Measurements from ENCODE around the gene LRGUK.

Gene LRGUK

GRCh38 chr7:134088199-134088598 lies 38.9 kb upstream of the LRGUK start:
- Histone ChIP-seq H3K4me1 (ENCODE audit: control insufficient read depth, insufficient read depth, low read length, poor library complexity, severe bottlenecking) (no peaks in the 10 kb centered on the region), H3K4me3 (ENCODE audit: insufficient read depth, low read depth, low read length, poor library complexity, severe bottlenecking) (no peak overlapping the region), H3K27ac (ENCODE audit: insufficient read depth, low read length, poor library complexity, severe bottlenecking) (no peak overlapping the region), H3K27me3 (replicated peaks; ENCODE audit: control insufficient read depth, insufficient read depth, low read length, poor library complexity, severe bottlenecking) (no peaks in the 10 kb centered on the region), H3K36me3 (ENCODE audit: control insufficient read depth, insufficient read depth, low read length) (no peaks in the 10 kb centered on the region), H3K9me3 (ENCODE audit: control insufficient read depth, low read length) (no peaks in the 10 kb centered on the region)
- DNase-seq = no peak

- no peaks in the 10 kb centered on the region for H3K9me3 ChIP-seq (ENCODE audit: control insufficient read depth, low read length)
- no peak overlapping the region for H3K27ac ChIP-seq (ENCODE audit: insufficient read depth, low read length, poor library complexity, severe bottlenecking)
- no peaks in the 10 kb centered on the region for H3K36me3 ChIP-seq (ENCODE audit: control insufficient read depth, insufficient read depth, low read length)
- no peak overlapping the region for H3K4me3 ChIP-seq (ENCODE audit: insufficient read depth, low read depth, low read length, poor library complexity, severe bottlenecking)
- no peaks in the 10 kb centered on the region for H3K27me3 ChIP-seq (replicated peaks; ENCODE audit: control insufficient read depth, insufficient read depth, low read length, poor library complexity, severe bottlenecking)
- DNase-seq = no peak
- H3K4me1 ChIP-seq (ENCODE audit: control insufficient read depth, insufficient read depth, low read length, poor library complexity, severe bottlenecking) = no peaks in the 10 kb centered on the region
Observed at GRCh38 chr7:134089446-134089845, 37.7 kb upstream of the LRGUK start.

- no peaks in the 10 kb centered on the region for H3K36me3 ChIP-seq (ENCODE audit: control insufficient read depth, insufficient read depth, low read length)
- no peak overlapping the region for H3K27ac ChIP-seq (ENCODE audit: insufficient read depth, low read length, poor library complexity, severe bottlenecking)
- no peak for DNase-seq
- no peaks in the 10 kb centered on the region for H3K4me1 ChIP-seq (ENCODE audit: control insufficient read depth, insufficient read depth, low read length, poor library complexity, severe bottlenecking)
- H3K27me3 ChIP-seq (replicated peaks; ENCODE audit: control insufficient read depth, insufficient read depth, low read length, poor library complexity, severe bottlenecking) = no peaks in the 10 kb centered on the region
- H3K4me3 ChIP-seq (ENCODE audit: insufficient read depth, low read depth, low read length, poor library complexity, severe bottlenecking) = no peak overlapping the region
- H3K9me3 ChIP-seq (ENCODE audit: control insufficient read depth, low read length) = peaks cover 6% of the 10 kb centered on the region
Observed at GRCh38 chr7:134098072-134098471, 29.1 kb upstream of the LRGUK start.

GRCh38 chr7:134101716-134102115 lies 25.4 kb upstream of the LRGUK start:
- H3K27ac ChIP-seq (ENCODE audit: insufficient read depth, low read length, poor library complexity, severe bottlenecking) = no peak overlapping the region
- no peaks in the 10 kb centered on the region for H3K4me1 ChIP-seq (ENCODE audit: control insufficient read depth, insufficient read depth, low read length, poor library complexity, severe bottlenecking)
- no peak for DNase-seq
- H3K4me3 ChIP-seq (ENCODE audit: insufficient read depth, low read depth, low read length, poor library complexity, severe bottlenecking) = no peak overlapping the region
- H3K9me3 ChIP-seq (ENCODE audit: control insufficient read depth, low read length) = peaks cover 6% of the 10 kb centered on the region
- no peaks in the 10 kb centered on the region for H3K27me3 ChIP-seq (replicated peaks; ENCODE audit: control insufficient read depth, insufficient read depth, low read length, poor library complexity, severe bottlenecking)
- no peaks in the 10 kb centered on the region for H3K36me3 ChIP-seq (ENCODE audit: control insufficient read depth, insufficient read depth, low read length)

- no peaks in the 10 kb centered on the region for H3K4me1 ChIP-seq (ENCODE audit: control insufficient read depth, insufficient read depth, low read length, poor library complexity, severe bottlenecking)
- no peaks in the 10 kb centered on the region for H3K36me3 ChIP-seq (ENCODE audit: control insufficient read depth, insufficient read depth, low read length)
- no peaks in the 10 kb centered on the region for H3K27me3 ChIP-seq (replicated peaks; ENCODE audit: control insufficient read depth, insufficient read depth, low read length, poor library complexity, severe bottlenecking)
- DNase-seq = no peak
- H3K4me3 ChIP-seq (ENCODE audit: insufficient read depth, low read depth, low read length, poor library complexity, severe bottlenecking) = no peak overlapping the region
- no peak overlapping the region for H3K27ac ChIP-seq (ENCODE audit: insufficient read depth, low read length, poor library complexity, severe bottlenecking)
- H3K9me3 ChIP-seq (ENCODE audit: control insufficient read depth, low read length) = peaks cover under 1% of the 10 kb centered on the region
Observed at GRCh38 chr7:134104166-134104565, 23.0 kb upstream of the LRGUK start.

GRCh38 chr7:134105841-134106240 lies 21.3 kb upstream of the LRGUK start:
- DNase-seq = no peak
- Histone ChIP-seq H3K27me3 (replicated peaks; ENCODE audit: control insufficient read depth, insufficient read depth, low read length, poor library complexity, severe bottlenecking) (no peaks in the 10 kb centered on the region), H3K36me3 (ENCODE audit: control insufficient read depth, insufficient read depth, low read length) (no peaks in the 10 kb centered on the region), H3K27ac (ENCODE audit: insufficient read depth, low read length, poor library complexity, severe bottlenecking) (no peak overlapping the region), H3K4me1 (ENCODE audit: control insufficient read depth, insufficient read depth, low read length, poor library complexity, severe bottlenecking) (no peaks in the 10 kb centered on the region), H3K9me3 (ENCODE audit: control insufficient read depth, low read length) (no peaks in the 10 kb centered on the region), H3K4me3 (ENCODE audit: insufficient read depth, low read depth, low read length, poor library complexity, severe bottlenecking) (no peak overlapping the region)

GRCh38 chr7:134108802-134109201 lies 18.3 kb upstream of the LRGUK start:
- no peak for DNase-seq
- no peak overlapping the region for H3K27ac ChIP-seq (ENCODE audit: insufficient read depth, low read length, poor library complexity, severe bottlenecking)
- H3K9me3 ChIP-seq (ENCODE audit: control insufficient read depth, low read length) = no peaks in the 10 kb centered on the region

GRCh38 chr7:134113655-134114054 lies 13.5 kb upstream of the LRGUK start:
- H3K4me1 ChIP-seq (ENCODE audit: control insufficient read depth, insufficient read depth, low read length, poor library complexity, severe bottlenecking) = no peaks in the 10 kb centered on the region
- DNase-seq = no peak
- no peaks in the 10 kb centered on the region for H3K9me3 ChIP-seq (ENCODE audit: control insufficient read depth, low read length)
- H3K27ac ChIP-seq (ENCODE audit: insufficient read depth, low read length, poor library complexity, severe bottlenecking) = no peak overlapping the region
- no peaks in the 10 kb centered on the region for H3K27me3 ChIP-seq (replicated peaks; ENCODE audit: control insufficient read depth, insufficient read depth, low read length, poor library complexity, severe bottlenecking)
- no peaks in the 10 kb centered on the region for H3K36me3 ChIP-seq (ENCODE audit: control insufficient read depth, insufficient read depth, low read length)
- H3K4me3 ChIP-seq (ENCODE audit: insufficient read depth, low read depth, low read length, poor library complexity, severe bottlenecking) = no peak overlapping the region

More at GRCh38 chr7:134108802-134109201, 18.3 kb upstream of the LRGUK start:
- no peaks in the 10 kb centered on the region for H3K36me3 ChIP-seq (ENCODE audit: control insufficient read depth, insufficient read depth, low read length)
- H3K27me3 ChIP-seq (replicated peaks; ENCODE audit: control insufficient read depth, insufficient read depth, low read length, poor library complexity, severe bottlenecking) = no peaks in the 10 kb centered on the region
- H3K4me1 ChIP-seq (ENCODE audit: control insufficient read depth, insufficient read depth, low read length, poor library complexity, severe bottlenecking) = no peaks in the 10 kb centered on the region
- H3K4me3 ChIP-seq (ENCODE audit: insufficient read depth, low read depth, low read length, poor library complexity, severe bottlenecking) = no peak overlapping the region

GRCh38 chr7:134114992-134115391 lies 12.1 kb upstream of the LRGUK start:
- H3K27me3 ChIP-seq (replicated peaks; ENCODE audit: control insufficient read depth, insufficient read depth, low read length, poor library complexity, severe bottlenecking) = no peaks in the 10 kb centered on the region
- H3K9me3 ChIP-seq (ENCODE audit: control insufficient read depth, low read length) = no peaks in the 10 kb centered on the region
- H3K4me1 ChIP-seq (ENCODE audit: control insufficient read depth, insufficient read depth, low read length, poor library complexity, severe bottlenecking) = no peaks in the 10 kb centered on the region
- H3K4me3 ChIP-seq (ENCODE audit: insufficient read depth, low read depth, low read length, poor library complexity, severe bottlenecking) = no peak overlapping the region
- H3K36me3 ChIP-seq (ENCODE audit: control insufficient read depth, insufficient read depth, low read length) = no peaks in the 10 kb centered on the region
- no peak for DNase-seq
- no peak overlapping the region for H3K27ac ChIP-seq (ENCODE audit: insufficient read depth, low read length, poor library complexity, severe bottlenecking)

GRCh38 chr7:134120405-134120804 lies 6.7 kb upstream of the LRGUK start:
- Histone ChIP-seq H3K4me3 (ENCODE audit: insufficient read depth, low read depth, low read length, poor library complexity, severe bottlenecking) (no peak overlapping the region), H3K36me3 (ENCODE audit: control insufficient read depth, insufficient read depth, low read length) (no peaks in the 10 kb centered on the region), H3K27me3 (replicated peaks; ENCODE audit: control insufficient read depth, insufficient read depth, low read length, poor library complexity, severe bottlenecking) (no peaks in the 10 kb centered on the region), H3K9me3 (ENCODE audit: control insufficient read depth, low read length) (no peaks in the 10 kb centered on the region), H3K27ac (ENCODE audit: insufficient read depth, low read length, poor library complexity, severe bottlenecking) (no peak overlapping the region), H3K4me1 (ENCODE audit: control insufficient read depth, insufficient read depth, low read length, poor library complexity, severe bottlenecking) (no peaks in the 10 kb centered on the region)
- DNase-seq = no peak

- no peak for DNase-seq
- H3K4me1 ChIP-seq (ENCODE audit: control insufficient read depth, insufficient read depth, low read length, poor library complexity, severe bottlenecking) = no peaks in the 10 kb centered on the region
- no peaks in the 10 kb centered on the region for H3K27me3 ChIP-seq (replicated peaks; ENCODE audit: control insufficient read depth, insufficient read depth, low read length, poor library complexity, severe bottlenecking)
- H3K27ac ChIP-seq (ENCODE audit: insufficient read depth, low read length, poor library complexity, severe bottlenecking) = no peak overlapping the region
- no peaks in the 10 kb centered on the region for H3K36me3 ChIP-seq (ENCODE audit: control insufficient read depth, insufficient read depth, low read length)
- no peaks in the 10 kb centered on the region for H3K9me3 ChIP-seq (ENCODE audit: control insufficient read depth, low read length)
- no peak overlapping the region for H3K4me3 ChIP-seq (ENCODE audit: insufficient read depth, low read depth, low read length, poor library complexity, severe bottlenecking)
Observed at GRCh38 chr7:134121632-134122139, 5.5 kb upstream of the LRGUK start.

Data from effector memory CD4-positive, alpha-beta T cell (primary cell).